GM19099 (cell line): ENCODE measurements around the gene TNIK.

Source experiments
- POLR2A ChIP-seq: IDR thresholded peaks from 3 replicates; pipeline ENCODE4 v1.6.1; 2011; ENCODE audit warnings: low read depth; ENCODE audit not compliant: insufficient read length; ENCODE audit errors: extremely low read depth

Gene TNIK

GRCh38 chr3:171269542-171269941 is 190.7 kb downstream of the TNIK start:
- TF ChIP-seq POLR2A: no peak

GRCh38 chr3:171268677-171269076 is 191.5 kb downstream of the TNIK start:
- TF ChIP-seq POLR2A: no peak

GRCh38 chr3:171267104-171267503 is 193.1 kb downstream of the TNIK start:
- TF ChIP-seq POLR2A: no peak

- no peak for TF ChIP-seq POLR2A
Observed at GRCh38 chr3:171266740-171267073, 193.5 kb downstream of the TNIK start.

- no peak for TF ChIP-seq POLR2A
Observed at GRCh38 chr3:171266034-171266739, 194.0 kb downstream of the TNIK start.

GRCh38 chr3:171264758-171265157 is 195.4 kb downstream of the TNIK start:
- TF ChIP-seq POLR2A: no peak

- no peak for TF ChIP-seq POLR2A
Observed at GRCh38 chr3:171262431-171262830, 197.8 kb downstream of the TNIK start.

- no peak for TF ChIP-seq POLR2A
Observed at GRCh38 chr3:171261487-171261886, 198.7 kb downstream of the TNIK start.

GRCh38 chr3:171260899-171261298 is 199.3 kb downstream of the TNIK start:
- no peak for TF ChIP-seq POLR2A

- TF ChIP-seq POLR2A: no peak
Observed at GRCh38 chr3:171260466-171260865, 199.7 kb downstream of the TNIK start.

GRCh38 chr3:171258316-171258715 is 201.9 kb downstream of the TNIK start:
- TF ChIP-seq POLR2A: no peak

GRCh38 chr3:171257251-171258203 is 202.7 kb downstream of the TNIK start:
- peak; percentile 28 for TF ChIP-seq POLR2A

GRCh38 chr3:171256445-171257250 is 203.6 kb downstream of the TNIK start:
- TF ChIP-seq POLR2A: no peak

GRCh38 chr3:171255236-171255806 is 204.9 kb downstream of the TNIK start:
- TF ChIP-seq POLR2A: no peak

GRCh38 chr3:171254315-171254714 is 205.9 kb downstream of the TNIK start:
- no peak for TF ChIP-seq POLR2A
